Renal pelvis (tissue), 4 donors: ENCODE results near the gene IGLL5. TPM values are rescaled to one million over a fixed set of nuclear protein-coding genes. Genes with fewer than 3 reads are reported as not detected.
"Not testable (repeated sequence)": the region's sequence is repeated elsewhere in the genome, so short reads cannot be mapped to it uniquely, and the experiment has no call there.

Experiments used
- DNase-seq: peaks from one replicate; pipeline ENCODE4 v3.0.0-alpha.2; 2013
- polyA plus RNA-seq, 3 donors: library from polyadenylated mRNA; unstranded; fragments of 120-200 nt; gene quantifications; one replicate each; pipeline ENCODE4 v1.2.1, GENCODE V29; 2013; ENCODE audit not compliant: insufficient read length in 3 of 3

The IGLL5 gene
- polyA plus RNA-seq, 3 donors, result 0.48 TPM; not detected in 2

DNA sequence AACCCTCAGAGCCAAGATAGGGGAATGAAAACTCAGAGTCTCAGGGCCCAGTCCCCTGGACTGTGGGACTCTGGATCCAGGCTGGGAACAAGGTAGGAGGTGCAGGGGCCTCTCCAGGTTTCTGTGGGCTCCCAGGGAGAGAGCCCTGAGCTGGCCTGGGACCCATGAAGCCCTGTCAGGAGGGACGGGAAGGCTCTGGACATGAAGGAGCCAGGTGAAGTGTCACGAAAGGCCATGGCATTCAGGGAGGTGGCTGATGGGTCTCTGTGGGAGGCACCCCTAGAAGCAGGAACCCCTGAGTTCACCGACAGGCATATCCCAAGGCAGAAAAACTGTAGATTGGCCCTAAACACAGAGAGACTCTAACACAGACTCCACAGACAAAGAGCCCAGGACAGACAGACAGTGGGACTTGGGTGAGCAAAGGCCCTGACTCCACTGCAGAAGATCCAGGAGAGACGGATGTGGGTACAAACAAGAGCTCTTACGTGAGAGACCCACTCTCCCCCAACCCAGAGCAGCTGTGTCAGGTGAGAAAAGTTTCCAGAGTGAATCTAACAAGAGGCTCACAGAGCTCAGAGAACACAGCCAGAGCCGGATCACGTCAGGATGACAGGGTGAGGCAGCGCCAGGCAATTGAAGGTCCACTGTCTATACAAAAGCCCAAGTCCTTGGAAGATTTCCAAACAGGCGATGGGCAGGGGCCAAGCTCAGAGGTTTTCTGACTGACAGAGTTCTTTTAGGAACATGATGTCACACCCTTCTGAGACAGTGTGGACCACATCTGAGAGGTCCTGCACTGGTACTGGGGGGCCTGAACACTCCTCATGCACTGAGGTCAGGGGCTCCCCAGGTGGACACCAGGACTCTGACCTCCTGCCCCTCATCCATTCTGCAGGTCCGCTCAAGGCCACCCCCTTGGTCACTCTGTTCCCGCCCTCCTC is 27.4 kb downstream of the IGLL5 start:
- DNase-seq, result no peak

DNA sequence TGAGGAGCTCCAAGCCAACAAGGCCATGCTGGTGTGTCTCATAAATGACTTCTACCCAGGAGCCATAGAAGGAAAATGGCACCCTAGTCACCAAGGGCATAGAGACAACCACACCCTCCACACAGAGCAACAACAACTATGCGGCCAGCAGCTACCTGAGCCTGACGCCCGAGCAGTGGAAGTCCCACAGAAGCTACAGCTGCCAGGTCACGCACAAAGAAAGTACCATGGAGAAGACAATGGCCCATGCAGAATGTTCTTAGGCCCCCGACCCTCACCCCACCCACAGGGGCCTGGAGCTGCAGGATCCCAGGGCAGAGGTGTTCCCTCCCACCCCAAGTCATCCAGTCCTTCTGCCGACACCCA is 28.0 kb downstream of the IGLL5 start:
- DNase-seq, result no peak

DNA sequence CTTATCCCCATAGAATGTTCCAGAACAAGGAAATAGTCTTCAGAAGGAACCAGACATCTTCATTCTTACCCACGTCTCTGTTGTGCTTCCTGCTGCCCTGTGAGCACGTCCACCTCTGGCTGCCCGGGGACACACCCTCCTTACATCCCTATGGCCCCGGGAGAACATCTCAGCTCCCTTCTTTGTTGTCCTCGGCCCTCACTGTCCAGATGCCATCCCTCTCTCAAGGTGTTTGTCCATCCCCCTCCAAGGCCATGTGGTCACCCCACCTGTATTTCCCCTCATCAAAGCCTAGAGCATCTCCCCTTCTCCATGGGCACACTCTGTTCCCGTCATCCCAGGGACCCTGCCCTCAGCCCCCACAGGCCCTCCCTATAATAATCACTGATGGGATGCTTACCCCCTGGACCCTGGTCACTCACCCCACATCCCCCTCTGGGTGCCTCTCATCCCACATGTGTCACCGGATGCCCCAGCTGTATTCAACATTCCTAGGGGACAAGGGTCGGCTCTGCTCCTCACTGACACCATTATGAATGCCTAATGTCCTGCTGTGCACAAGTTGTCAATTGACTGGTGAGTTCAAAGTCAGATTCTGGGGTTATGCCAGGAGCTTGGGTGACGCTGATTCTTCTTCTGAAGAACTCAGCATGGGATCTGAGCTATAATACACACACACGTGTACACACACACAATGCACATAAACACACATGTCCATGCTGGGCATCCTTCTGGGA is 28.8 kb downstream of the IGLL5 start:
- no peak for DNase-seq

GRCh38 chr22:22916952-22917290 is 29.3 kb downstream of the IGLL5 start:
- no peak for DNase-seq

DNA sequence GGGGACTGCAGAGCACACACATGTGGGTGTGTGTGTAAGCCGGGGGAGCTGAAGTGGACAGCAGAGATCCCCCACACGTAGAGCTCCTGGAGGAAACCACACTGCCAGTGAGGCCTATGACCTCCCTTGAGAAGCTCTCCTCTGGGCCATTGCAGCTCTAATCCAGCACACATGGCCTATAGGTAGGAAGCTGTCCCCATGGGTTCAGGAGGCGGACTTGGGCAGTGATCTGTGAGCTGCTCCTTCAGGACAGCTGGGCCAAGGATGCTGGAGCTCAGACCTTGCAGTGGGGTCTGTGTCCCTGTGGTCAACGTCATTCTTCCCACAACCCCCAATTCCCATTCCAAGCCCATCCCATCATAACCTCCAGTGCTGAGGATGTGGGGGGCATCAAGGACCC is 29.8 kb downstream of the IGLL5 start:
- DNase-seq, result no peak

DNA sequence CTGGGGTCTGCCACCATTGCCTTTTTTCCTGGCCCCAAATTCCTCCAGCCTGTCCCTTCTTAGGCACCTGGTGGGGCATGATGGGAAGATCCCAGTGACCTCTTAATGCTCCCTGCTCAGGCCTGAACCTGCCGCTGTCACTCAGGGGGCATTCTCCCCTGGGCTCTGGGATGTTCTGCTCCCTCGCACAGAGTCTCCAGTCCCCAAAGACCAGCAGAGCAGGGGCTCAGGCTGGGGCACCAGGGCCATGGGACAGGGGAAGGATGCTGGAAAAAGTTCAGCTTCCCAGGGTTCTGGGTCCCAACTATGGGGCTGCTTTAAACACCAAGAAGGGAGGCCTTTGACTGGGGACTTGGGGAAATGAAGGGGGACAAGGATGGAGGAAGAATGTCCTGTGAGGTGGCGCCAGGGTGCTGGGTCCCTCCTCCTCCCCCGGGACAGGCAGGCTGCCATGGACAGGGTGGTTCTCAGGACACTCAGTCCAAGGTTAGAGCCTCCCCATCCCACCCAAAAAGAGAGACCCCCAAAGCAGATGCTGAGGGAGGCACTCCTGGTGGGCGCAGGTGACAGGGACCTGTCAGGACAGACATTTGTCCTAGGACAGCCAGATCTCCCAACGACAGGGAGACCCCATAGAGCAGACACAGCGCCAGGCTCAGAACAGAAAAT is 30.8 kb downstream of the IGLL5 start:
- no peak for DNase-seq

DNA sequence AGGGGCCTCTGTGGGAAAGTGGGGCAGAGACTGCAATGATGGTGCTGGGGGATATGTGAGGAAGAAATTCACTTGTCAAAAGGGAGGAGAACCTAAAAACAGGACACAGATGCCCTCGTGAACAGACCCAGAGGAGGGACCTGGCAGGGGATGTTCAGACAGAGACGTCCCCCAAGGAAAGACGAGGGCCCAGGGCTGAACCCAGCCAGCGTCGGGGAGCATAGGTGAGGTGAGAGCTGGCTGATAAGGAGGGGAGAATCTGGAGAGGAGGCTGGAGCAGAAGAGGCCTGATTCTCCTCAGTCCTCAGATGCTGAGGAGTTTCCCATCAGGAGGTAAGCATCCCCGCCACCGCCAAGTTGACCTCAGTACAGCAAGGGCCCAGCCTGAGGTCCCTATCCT is 31.4 kb downstream of the IGLL5 start:
- DNase-seq, result no peak

DNA sequence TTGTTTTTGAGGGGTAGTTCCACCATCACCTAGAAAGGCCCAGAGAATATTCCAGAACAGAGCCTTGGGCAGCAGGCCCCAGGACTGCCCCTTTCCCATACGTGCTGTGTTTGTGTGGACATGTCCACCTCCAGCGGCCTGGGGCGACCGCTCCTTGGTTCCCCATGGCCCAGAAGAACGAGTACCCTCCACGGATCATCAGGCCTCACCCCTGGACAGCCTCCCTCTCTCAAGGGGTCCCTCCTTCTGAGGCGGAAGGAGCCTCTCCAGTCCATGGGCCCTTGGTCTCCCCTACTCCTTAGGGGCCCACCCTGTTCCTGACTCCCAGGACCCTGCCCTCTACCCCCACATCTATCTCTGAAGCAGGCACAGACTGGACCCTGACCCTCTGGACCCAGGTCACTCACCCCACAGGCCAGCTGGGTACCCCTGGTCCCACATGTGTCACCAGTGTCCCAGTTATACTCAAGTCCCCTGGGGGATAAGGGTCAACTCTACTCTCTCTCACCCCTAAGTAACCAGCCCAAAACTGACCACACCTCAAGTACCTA is 32.6 kb downstream of the IGLL5 start:
- DNase-seq, result no peak

GRCh38 chr22:22920910-22921550 is 33.4 kb downstream of the IGLL5 start:
- no peak for DNase-seq

DNA sequence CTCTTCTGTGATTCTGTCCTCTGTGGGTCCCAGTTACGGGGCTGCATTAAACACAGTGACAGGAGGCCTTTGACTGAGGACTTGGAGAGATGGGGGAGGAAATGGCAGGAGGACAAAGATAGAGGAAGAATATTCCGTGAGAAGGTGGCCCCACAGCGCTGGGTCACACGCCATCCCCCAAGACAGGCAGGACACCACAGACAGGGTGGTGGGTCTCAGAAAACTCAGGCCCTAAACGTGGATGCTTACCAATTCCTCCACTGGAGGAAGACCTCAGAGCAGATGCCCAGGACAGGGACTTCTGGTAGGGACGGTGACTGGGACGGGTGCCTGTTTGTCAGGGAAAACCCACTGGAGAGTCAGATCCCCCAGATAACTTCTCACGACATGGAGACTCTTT is 34.0 kb downstream of the IGLL5 start:
- no peak for DNase-seq

DNA sequence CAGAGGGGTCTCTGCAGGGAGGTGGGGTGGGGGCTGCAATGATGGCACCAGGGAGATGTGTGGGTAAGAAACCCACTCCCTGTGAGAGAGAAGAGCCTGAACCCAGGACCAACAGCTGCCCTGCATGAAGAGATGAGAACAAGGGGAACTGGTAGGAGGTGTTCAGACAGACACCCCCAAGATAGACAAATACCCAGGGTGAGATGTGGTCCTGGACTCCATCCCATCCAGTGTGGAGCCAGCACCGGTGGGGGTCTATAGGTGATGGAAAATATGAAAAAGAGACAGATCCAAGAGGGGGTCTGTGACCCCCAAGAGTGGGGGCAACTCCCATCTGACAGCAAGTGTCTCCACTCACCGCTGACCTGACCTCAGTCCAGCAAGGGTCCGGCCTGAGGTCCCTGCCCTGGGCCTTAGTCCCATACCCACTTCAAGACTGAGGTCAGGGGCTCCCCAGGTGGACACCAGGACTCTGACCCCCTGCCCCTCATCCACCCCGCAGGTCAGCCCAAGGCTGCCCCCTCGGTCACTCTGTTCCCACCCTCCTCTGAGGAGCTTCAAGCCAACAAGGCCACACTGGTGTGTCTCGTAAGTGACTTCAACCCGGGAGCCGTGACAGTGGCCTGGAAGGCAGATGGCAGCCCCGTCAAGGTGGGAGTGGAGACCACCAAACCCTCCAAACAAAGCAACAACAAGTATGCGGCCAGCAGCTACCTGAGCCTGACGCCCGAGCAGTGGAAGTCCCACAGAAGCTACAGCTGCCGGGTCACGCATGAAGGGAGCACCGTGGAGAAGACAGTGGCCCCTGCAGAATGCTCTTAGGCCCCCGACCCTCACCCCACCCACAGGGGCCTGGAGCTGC is 34.7 kb downstream of the IGLL5 start:
- not testable (repeated sequence) for DNase-seq

DNA sequence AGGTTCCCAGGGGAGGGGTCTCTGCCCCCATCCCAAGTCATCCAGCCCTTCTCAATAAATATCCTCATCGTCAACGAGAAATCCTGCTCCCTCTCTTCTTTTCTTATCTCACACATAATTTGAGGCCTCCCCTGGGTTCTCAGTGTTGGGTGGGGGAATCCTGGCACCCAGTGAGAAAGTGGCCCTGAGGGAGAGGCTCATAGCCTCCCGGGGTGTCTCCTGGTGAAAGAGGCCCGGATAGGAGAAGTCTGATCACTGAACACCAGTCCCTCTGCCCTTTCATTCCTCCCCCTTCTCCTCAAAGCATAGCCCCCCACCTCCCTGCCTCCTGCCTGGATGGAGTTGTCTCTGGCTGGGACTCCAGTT is 35.3 kb downstream of the IGLL5 start:
- no peak for DNase-seq

- DNase-seq, result no peak
Observed at GRCh38 chr22:22923379-22923778, 35.8 kb downstream of the IGLL5 start.

DNA sequence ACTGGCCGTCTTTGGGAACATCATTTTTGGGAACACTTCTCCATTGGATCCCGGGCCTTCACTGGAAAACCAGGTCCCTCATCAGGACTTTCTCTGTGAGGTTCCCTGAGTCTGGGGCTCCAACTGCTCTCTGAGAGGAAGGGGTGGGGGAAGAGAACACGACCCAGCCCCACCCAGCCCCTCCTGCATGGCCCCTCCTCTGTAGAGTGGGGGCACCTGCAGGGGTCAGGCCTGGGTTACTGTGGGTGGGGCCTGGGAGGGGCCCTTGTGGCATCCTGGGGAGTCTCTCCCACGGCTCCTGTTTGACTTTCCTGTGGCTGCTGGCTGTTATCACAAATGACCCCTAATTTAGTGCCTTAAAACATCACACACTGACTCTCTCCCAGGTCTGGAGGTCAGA is 36.3 kb downstream of the IGLL5 start:
- no peak for DNase-seq

DNA sequence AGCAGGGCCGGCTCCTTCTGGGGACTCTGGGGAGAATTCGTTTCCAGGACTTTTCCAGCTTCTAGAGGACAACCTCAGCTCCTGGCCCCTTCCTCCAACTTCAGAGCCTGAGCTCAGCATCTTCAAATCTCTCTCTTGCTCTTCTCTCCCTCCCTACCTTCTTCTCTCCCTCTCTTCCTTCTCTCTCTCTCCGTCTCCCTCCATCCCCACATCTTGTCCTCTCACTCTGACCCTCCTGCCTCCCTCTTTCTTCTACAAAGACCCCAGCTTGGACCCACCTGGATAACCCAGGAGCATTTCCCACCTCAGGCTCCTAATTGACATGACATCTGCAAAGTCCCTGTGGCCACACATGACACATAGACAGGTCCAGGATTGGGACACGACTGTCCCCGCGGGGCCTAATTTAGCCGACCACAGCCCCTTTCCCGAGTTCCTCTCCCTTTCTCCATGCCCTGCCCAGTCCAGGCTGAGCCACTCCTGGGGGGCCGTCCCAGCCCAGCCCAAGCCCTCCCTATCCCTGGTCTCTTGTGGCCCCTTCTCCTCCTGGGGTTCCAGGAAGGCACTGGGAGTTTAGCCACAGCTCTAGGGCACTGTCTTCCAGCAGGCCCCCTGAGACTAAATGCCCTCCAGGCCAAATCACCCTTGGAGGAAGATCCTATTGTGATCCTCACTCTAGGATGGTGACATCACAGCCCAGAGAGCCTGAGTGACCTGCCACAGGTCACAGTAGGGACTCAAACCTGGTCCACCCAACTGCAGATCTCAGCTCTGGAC is 36.9 kb downstream of the IGLL5 start:
- DNase-seq, result no peak

DNA sequence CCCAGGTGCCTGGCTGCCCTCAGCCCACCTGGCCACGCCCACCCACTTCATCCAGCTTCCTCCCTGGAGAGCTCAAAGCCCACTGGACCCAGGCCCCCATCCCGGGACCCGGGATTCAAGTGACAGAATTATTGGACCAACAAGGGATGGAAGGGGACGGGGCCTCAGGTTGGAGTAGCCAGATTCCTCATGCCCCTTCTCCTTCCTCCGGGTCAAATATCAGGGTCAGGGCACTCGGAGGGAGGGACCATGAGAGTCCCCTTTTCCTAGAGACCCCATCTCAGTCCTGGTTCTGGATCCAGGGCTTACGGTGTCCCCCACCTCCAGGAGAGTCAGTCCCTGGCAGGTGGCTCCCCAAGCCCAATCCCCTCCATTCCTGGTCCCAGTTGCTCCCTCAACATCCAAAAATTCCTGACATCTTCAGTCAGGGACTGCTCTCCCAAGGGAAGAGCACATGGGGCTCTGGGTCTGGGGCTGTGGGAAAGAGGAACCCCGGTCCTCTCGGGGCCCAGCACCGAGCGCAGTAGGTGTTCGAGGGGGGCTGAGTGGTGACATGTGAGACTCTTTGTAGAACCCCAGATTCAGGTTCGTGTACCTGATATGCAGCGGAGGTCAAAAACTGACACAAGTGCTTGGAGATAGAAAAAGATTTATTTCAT is 37.7 kb downstream of the IGLL5 start:
- DNase-seq, result no peak

DNA sequence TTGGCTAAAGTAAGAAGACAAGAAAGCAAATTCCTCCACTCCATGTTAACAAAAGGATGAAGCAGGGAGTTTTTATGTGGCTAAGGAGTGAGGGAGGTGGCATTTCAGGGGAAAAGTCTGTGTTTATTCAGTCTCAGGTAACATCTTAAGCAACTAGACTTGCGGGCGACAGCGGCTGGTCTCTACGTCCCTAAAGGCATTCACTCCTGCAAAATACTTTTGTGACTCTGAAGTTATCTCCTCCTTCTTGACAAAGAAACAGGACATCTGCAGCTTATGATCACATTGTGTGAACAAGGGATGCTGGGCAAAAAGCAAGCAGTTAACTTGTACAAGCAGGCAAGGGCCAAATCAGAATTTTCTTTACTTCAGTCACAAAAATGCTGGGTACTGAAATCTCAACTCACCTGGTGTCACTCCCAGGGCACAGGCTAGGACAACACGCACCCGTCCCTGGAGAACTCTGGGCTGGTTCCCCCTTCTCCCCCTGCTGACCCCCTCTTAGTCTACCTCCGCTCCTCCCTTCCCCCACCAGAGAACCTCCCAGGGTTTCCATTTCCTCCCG is 38.3 kb downstream of the IGLL5 start:
- DNase-seq, result peak; percentile 11

- no peak for DNase-seq
Observed at GRCh38 chr22:22926370-22927195, 39.0 kb downstream of the IGLL5 start.
